ENCODE measurements around the gene ITPR2.

- TF ChIP-seq, protein P1, sequence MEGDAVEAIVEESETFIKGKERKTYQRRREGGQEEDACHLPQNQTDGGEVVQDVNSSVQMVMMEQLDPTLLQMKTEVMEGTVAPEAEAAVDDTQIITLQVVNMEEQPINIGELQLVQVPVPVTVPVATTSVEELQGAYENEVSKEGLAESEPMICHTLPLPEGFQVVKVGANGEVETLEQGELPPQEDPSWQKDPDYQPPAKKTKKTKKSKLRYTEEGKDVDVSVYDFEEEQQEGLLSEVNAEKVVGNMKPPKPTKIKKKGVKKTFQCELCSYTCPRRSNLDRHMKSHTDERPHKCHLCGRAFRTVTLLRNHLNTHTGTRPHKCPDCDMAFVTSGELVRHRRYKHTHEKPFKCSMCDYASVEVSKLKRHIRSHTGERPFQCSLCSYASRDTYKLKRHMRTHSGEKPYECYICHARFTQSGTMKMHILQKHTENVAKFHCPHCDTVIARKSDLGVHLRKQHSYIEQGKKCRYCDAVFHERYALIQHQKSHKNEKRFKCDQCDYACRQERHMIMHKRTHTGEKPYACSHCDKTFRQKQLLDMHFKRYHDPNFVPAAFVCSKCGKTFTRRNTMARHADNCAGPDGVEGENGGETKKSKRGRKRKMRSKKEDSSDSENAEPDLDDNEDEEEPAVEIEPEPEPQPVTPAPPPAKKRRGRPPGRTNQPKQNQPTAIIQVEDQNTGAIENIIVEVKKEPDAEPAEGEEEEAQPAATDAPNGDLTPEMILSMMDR (IDR thresholded peaks at IDR 0.05; ENCODE audit: low read depth, low read length), result no peak
- TF ChIP-seq EZH2phosphoT487 (IDR thresholded peaks at IDR 0.05; ENCODE audit: low read depth), result no peak
These were observed 186.4 kb downstream of the ITPR2 start for GRCh38 chr12:26646571-26646970.

Measured in OCI-LY3 (cell line).